ENCODE results near the gene OR6C6.
"Not testable (repeated sequence)": the region's sequence is repeated elsewhere in the genome, so short reads cannot be mapped to it uniquely, and the experiment has no call there.

Gene OR6C6

GRCh38 chr12:55296469-55296868 lies at the start of gene OR6C6:
OR6C6 (minus strand) TSS chr12:55296569; CDS start chr12:55295232, 1,337 bp downstream.
- DNase-seq (ENCODE audit: low spot score) = no peak

GRCh38 chr12:55336002-55336401 lies 39.6 kb upstream of the OR6C6 start:
- no peak for DNase-seq (ENCODE audit: low spot score)

GRCh38 chr12:55330446-55330845 lies 34.1 kb upstream of the OR6C6 start, which contains the start of gene OR6C3:
OR6C3 (plus strand) TSS chr12:55330746; CDS start chr12:55331701, 955 bp downstream.
- DNase-seq (ENCODE audit: low spot score) = no peak

GRCh38 chr12:55325801-55326200 lies 29.4 kb upstream of the OR6C6 start:
- not testable (repeated sequence) for DNase-seq (ENCODE audit: low spot score)

GRCh38 chr12:55320201-55320600 lies 23.8 kb upstream of the OR6C6 start:
- no peak for DNase-seq (ENCODE audit: low spot score)

- DNase-seq (ENCODE audit: low spot score) = no peak
Observed at GRCh38 chr12:55314043-55314442, 17.7 kb upstream of the OR6C6 start, which contains the start of gene OR6C1. OR6C1 (plus strand) TSS chr12:55314343; CDS start chr12:55320600, 6,257 bp downstream.

GRCh38 chr12:55289999-55290398 lies 6.4 kb downstream of the OR6C6 start:
- DNase-seq (ENCODE audit: low spot score) = no peak

- no peak for DNase-seq (ENCODE audit: low spot score)
Observed at GRCh38 chr12:55280991-55281390, 15.4 kb downstream of the OR6C6 start.

- DNase-seq (ENCODE audit: low spot score) = no peak
Observed at GRCh38 chr12:55258303-55258702, 38.1 kb downstream of the OR6C6 start.

GRCh38 chr12:55256831-55257230 lies 39.5 kb downstream of the OR6C6 start:
- DNase-seq (ENCODE audit: low spot score) = no peak

- no peak for DNase-seq (ENCODE audit: low spot score)
Observed at GRCh38 chr12:55253281-55253680, 43.1 kb downstream of the OR6C6 start.

GRCh38 chr12:55250944-55251343 lies 45.4 kb downstream of the OR6C6 start:
- DNase-seq (ENCODE audit: low spot score) = no peak

- DNase-seq (ENCODE audit: low spot score) = no peak
Observed at GRCh38 chr12:55246159-55246558, 50.2 kb downstream of the OR6C6 start.

GRCh38 chr12:55244309-55244708 lies 52.1 kb downstream of the OR6C6 start, which contains the start of gene OR6C74:
OR6C74 (plus strand) TSS chr12:55244609; CDS start chr12:55247288, 2,679 bp downstream.
- DNase-seq (ENCODE audit: low spot score) = no peak
